CD4-positive, alpha-beta T cell treated with Interleukin-4 for 4 hours (primary cell): ENCODE measurements around the gene SYT6.

Experiments
- DNase-seq: peaks from one replicate; pipeline ENCODE4 v3.0.0-alpha.2; 2020

The SYT6 gene, protein sequence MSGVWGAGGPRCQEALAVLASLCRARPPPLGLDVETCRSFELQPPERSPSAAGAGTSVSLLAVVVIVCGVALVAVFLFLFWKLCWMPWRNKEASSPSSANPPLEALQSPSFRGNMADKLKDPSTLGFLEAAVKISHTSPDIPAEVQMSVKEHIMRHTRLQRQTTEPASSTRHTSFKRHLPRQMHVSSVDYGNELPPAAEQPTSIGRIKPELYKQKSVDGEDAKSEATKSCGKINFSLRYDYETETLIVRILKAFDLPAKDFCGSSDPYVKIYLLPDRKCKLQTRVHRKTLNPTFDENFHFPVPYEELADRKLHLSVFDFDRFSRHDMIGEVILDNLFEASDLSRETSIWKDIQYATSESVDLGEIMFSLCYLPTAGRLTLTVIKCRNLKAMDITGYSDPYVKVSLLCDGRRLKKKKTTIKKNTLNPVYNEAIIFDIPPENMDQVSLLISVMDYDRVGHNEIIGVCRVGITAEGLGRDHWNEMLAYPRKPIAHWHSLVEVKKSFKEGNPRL

DNA sequence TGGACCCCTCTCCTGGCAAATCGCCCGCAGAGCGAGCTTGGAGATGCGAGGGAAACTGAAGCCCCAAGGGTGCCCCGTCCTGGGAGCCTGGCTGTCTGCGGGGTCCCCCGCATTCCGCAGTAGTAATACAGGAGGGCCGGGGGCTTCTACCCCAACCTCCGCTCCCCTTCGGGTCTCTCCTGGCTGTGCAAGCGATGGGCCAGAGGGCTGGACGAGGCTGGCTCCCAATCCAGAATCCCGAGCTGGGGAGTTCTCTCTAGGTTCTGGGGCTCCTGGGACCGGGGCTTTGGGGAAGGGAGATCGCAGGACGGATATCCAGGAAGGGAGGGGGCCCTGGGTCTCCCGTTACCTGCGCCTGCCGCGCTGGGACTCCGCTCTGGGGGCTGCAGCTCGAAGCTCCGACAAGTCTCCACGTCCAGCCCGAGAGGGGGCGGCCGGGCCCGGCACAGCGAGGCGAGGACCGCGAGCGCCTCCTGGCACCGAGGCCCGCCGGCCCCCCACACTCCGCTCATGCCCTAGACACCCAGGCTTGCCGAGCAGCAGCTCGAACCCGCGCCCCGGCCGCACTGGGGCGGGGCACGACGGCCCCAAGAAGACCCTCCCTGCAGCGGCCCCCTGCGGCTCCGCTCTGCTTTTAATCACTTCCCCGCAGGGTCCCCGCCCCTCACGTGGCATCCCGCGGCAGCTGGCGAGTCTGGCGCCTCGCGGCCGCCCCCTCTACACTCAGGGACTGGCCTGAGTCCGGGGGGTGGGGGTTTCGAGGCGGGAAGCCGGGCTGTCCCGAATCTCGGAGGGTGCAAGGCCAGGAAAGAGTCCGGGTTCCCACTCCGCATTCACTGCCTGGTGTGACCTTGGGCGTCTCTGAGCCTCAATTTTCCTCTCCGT is at the start of gene SYT6:
Gene SYT6 (minus strand): TSS at position 609 of the 885 bp plus-strand sequence. CDS start 97 bp downstream, at position 512.
- no peak for DNase-seq

DNA sequence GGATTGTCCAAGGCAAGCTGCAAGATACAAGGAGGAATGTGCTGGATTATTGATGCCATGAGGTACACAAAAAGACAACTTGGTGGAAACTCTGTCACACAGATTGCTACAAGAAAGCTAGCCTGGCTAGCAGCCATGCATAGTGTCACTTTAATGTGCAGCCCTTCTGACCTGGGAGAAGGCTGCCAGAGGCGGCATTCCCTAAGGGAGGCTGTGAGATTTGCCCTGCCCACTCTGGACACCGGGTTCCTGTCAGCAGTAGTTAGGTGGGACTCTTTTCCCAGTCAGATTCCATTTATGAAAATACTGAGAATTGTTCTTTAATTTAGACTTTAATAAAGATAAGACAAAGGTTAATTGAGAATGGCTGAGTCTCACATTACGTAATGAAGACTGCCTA is 47.8 kb upstream of the SYT6 start:
- DNase-seq: no peak

DNA sequence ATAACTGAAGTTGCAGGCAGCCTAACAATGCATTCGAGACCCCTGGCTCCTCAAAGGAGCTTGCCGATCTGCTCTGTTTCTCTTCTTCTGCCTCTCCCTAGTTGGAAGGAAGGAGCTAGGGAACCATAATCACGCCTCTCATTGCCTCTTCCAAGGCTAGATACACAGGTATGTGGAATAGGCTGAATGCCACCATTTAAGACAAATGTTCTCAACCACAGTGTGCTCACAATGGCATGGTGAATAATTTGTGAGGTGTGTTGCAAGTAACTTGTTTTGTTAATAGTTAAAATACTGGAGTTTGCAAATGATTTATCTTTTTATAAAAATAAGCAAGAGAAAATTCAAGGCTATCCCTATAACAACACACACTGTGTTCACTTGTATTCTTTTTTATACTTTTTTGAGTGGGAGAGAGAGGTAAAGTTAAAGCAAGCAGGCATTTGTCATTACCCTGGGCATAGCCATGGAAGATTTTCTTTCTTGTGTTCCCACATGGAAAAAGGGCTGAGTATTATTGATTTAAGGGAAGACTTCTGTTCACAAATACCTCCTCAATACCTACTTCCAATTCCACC is 45.4 kb upstream of the SYT6 start:
- DNase-seq: no peak

DNA sequence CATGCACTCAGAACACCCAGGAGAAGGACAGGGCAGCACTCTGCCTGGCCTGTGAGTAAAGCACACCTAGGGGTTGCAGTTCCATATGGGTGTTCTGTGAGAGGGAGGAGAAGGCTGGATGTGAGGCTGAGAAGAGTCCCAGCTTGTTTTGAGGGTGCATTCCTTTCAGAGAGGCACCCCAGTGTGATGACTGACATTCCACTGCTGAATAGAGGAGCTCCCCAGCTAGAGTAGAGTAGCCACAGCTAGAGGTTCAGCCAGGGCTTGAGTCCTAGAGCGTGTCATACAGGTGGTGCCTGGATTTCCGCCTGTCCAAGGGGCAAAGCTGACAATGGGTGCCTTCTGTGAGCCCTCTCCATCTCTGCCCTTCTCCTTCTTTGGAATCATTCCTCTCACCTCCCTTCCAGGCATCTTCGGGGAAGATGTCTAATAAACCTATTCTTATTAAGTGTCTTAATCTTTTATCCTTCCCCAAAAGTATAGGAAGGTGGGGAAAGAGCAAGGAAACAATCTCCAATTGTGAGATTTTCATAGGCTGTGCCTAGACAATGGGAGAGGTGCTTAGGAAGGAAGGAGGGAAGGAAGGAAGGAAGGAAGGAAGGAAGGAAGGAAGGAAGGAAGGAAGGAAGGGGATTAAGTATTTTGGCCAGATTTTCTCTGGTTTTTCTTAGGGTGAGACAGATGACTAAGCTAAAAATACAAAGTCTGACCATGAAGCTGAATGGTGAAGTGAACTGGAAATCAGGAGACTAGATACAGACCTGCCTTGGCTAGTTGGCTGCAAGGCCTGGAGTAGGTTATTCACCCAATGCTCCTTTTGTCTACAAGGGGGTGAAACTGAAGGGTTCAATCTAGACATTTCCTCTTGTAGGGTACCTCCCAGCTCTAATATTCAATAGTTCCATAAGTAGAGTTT is 43.6 kb upstream of the SYT6 start:
- DNase-seq: no peak

DNA sequence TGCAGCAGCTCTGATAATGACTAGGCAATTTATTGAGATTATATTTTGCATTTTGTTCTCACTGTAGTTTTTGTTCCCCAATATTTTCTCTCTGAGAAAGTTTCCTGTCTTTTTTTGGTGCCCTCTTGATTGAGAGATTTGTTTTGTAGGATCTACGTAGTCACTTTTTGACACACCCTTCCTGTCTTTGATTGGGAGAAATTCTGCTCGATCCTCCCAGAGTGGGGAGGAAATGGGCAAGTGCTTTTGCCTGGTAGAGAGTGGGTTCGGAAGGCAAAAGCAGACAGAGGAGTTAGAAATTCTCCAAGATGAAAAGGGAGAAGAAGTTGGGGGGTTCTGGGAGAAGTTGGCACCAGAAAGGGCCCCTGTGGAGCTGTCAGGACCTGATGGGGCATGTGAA is 42.1 kb upstream of the SYT6 start:
- no peak for DNase-seq

DNA sequence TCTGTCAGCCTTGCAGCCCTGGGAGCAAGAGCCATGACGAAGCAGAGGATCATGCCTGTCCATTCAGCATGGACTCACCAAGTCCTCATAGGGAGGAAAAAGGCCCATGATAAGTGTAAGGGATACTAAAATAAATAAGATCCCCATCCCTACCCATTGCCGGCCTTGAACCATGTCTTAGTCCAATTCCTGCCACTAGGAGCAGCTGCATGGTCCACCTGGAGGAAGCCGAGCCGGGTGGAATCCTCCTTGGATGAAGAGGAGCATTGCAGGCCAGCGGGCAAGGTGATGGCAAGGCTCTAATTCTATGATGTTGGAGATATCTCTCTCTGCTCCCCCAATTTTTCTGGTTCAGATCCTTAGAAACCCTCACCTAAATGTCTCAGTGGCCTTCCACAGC is 38.7 kb upstream of the SYT6 start:
- DNase-seq: no peak

DNA sequence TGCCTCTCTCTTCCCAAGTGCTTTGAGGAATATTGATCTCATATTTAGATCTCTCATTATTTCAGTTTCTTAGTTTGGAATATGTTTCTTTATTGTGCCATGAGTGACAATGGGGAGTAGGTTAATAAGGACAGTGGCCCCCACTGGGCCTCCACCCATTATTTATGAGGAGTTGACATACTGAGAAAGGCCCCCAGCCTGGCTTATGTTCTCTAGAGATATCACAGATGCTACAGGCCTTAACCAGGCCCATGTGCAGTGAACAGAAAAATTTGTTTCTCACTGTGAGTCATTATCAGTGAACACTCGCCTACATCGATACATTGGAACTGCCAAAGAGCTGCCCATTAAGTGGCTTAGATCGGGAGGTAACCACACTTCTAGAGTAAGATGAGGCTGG is 35.7 kb upstream of the SYT6 start:
- no peak for DNase-seq

DNA sequence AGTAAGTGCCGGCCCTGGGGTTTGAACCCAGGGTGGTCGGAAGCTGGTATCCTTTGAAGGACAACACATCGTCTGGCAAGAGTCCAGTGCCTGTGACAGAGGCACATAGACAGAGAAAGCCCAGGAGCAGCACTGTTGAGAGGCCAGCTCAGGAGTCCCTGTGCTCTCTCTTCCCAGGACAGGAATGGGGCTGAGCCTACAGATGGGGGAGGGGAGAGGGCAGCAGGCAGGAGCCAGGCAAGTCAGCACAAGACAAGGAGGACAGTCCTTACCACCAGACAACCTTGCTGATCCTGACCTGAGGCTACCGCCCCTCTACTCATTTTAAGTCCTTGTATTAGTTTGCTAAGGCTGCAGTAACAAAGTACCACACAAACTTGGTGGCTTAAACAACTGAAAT is 27.7 kb upstream of the SYT6 start:
- no peak for DNase-seq

DNA sequence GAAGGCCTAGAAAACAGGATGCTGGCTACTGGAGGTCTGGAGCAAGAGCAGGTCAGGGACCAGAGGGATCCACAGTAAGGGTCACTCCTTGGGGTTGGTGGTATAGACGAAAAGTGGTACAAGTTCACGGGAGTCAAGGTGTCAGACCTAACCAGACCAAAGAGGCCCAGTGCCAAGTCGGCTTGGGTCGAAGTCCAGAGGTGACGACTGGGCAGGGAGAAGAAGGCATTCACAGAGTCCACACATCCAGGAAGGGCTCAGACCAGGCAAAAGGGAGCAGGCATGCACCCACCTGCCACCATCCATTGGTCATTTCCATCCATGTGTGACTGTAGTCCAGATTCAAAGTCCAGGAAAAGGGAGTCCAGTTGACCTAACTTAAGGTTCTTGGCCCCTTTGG is 27.1 kb upstream of the SYT6 start:
- DNase-seq: no peak

DNA sequence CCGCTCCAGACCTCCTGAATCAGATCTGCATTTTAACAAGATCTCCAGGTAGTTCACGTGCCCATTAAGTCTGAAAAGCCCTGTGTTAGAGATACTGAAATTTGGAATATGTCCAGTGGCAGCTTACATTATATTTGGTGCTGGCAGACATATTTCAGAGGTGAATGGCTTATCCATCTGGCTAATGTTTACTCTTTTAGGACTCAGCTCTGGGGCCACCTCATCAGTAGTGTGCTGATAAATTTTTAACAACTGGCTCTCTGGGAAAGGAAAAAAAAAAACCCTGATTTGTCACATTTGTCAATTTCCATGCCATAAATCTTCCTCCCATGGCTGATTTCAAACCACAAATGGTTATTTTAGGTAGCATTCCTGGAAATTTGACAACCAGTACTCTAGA is 25.3 kb upstream of the SYT6 start:
- no peak for DNase-seq

DNA sequence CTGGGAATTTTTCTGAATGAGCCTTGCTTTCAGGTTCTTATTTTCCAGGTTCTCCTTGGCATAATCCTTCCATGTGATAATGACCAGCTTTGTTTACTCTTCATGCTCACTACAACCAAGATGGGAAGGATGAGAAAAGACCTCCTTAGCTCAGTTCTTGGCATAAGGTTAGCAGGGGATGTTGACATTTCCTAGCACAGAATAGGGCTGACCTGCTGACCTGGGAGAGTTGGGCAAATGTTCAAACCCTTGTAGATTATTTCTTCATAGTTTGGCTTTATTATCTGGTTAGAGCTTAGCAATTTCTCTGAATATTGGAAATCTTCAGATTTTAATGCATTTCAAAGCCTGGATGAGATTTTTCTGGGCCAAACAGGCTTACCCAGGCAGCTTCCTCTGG is 23.6 kb upstream of the SYT6 start:
- DNase-seq: no peak

DNA sequence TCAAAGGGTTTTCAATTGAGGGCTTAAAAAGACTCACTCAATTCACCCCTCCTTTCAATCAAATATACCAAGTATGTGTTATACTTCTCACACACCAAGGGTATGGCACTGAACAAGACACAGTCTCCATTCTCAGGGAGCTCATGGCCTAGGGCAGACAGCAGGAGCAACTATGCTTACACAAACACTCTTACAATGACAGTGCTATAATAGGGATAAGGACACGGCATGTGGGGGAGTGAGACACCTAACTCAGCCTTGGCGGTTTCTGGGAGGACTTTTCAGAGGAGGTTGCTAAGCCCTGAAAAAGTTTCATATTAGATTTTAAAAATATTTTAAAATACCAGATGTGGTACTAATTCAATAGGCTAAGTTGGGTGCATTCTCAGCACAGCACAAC is 22.7 kb upstream of the SYT6 start:
- no peak for DNase-seq

DNA sequence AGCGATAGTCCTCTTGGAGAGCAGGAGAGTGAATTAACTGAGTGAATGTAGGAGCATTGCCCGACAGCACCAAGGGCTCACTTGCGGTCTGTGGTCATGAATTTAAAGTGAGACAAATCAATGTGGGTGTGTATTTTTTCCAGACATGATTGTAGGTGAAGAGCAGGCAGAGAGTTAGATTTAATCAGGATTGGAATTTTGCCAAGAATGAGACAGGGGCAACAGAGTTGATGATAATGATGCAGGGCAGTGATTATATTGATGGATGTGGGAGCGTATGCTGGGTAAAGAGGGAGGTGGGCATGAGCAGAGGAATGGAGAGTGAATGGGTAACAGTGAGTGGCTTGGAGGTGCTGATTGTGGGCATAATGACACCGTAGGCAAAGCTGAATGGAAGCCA is 20.0 kb upstream of the SYT6 start:
- no peak for DNase-seq

DNA sequence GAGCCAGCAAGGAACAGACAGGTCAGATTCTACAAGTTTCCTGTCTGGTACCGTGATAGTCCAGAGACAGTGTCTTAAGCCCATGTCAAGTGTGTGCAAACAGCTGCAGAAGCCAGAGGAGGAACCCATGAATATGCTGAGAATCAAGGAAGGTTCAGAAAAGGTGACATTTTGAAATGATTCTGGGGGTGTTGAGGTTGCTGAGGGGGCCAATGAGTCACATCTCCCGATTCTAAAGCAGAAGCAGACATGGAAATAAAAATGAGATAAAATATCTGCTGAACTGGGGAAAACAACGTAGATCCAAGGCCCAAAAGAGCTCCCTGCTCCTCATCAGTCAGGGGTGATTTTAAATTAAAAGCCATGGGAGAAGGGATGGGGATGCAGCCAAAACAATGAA is 15.8 kb upstream of the SYT6 start:
- DNase-seq: no peak

DNA sequence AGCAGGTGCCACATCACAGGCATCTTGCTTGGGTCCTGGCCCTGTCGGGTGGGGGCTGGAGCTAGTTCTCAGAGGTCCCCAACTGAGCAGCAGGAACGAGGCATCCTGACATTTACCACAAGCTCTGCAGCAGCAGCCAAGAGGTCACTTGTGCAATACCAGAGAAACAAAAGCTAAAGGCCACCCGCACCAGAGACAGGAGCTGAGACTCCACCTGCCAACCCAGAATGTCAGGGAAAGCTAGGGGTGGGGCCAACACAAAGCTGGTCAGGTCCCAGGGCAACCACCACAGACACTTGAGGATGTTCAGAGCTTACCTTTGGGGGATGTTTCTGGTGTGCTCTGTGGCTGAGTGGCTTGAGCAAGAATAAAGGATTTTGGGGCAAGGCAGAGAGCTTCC is 13.6 kb upstream of the SYT6 start:
- DNase-seq: no peak

DNA sequence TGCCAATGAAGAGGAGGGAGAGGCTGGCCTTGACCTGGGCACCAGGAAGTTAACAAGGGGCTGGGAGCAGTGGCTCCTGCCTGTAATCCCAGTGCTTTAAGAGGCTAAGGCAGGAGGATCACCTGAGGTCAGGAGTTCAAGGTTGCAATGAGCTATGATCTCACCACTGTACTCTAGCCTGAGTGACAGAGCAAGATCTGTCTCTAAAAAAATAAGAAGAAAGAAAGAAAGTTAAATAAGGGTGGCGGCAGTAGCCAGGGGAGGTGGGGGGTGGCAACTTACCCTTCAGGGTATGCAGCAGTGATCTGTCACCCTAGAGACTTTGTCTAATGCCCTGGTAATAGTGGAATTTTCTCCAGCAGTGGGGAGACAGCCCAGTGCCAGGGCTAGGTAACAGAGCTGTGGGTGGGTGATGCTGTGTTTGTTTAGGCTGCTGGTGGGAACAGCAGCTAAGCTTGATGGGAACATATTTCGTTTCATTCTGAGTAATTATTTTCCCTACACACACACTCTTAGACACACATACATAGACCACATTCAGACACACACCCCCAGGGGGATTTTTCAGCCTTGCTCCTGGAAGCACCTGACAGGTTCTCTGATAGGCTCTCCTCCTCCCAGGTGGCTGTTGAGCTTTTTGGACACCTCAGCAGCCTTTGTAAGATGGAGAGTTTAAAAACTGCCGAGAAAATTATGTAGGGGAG is 11.3 kb upstream of the SYT6 start:
- DNase-seq: no peak

DNA sequence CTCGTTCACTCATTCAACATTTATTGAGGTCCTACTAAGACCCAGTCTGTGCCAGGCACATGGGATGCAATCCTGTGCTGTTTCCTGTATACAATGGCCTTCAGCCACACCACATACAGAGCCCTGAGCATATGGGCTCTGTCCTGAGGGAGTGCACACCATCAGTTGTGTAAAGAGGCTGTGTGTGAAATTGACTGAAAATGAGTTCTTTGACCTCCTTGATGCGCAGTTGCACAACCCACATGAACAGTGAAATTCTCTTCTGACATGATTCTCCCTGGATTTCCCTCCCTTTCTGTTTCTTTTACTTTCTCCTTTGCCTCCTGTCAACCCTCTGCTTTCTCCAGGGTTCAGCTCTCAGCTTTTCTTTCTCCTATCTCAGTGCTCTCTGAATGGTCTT is 6.3 kb upstream of the SYT6 start:
- no peak for DNase-seq

DNA sequence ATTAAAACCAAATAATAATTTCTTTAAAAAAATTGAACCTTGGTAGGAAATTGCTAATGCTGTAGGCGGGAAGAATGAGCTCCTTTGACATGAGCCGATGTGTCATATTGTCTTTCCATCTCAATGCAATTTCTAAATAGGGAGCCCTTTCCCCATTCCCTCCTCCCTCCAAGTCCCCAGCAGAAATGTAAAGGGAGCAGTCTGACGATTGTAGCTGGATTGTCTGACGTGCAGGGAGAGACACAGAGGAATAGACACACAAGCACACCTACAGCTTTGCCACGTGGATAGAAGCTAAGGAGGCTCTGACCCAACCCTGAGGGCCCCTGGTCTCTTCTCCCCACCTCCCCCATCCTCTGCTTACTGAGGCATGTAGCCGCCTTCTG is 3.6 kb upstream of the SYT6 start:
- DNase-seq: no peak

DNA sequence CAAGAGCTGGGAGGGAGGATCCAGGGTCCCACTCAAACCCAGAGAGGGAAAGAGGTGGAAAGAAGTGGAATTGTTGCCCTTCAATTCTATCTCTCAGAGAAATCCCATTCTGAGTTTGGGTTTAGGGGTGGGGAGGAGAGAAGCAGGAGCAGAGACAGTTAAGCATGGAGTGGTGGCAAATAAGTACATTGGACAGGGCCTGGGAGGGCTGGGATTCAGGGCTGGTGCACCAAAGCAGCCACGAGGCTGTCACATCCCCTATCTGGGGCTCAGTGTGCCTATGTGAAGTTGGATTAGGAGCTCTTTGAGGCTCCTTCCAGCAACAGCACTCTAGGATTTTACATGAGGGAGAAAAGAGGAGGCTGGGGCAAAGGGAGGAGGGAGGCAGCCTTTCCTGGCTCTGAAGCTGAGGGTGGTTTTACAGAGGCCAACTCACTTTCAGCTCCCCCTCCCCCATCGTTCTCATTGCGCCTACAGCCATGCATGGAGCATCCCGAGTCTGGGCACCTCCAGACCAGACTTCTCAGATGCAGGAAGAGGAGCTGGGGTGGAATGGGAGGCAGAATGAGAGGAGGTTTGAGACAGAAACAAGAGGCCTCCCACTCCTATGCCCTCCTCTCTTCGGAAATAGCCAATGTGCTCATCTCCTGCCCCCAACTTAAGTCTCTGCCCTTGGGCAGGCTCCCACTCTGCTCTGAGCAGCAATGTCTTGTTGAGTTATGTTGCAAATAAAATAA is 3.0 kb upstream of the SYT6 start:
- DNase-seq: no peak

DNA sequence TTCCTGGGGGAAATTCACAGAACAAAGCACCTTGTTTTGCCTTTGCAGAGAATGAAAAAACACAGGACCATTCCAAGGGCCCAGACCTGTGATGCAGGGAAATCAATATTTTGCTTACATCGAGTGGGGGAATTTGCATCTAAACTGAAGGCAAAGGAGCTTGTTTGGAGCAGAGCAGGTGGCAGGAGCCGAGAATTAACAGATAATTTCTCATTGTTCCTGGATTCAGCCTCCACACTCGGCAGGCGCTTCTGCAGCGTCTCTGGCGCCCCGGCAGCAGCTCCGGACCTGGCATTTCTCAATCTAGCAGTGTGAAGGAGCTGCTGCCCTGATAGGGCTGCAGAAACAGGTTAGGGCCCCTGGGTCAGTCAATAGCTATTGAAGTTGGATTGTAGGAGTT is 2.0 kb upstream of the SYT6 start:
- DNase-seq: no peak

DNA sequence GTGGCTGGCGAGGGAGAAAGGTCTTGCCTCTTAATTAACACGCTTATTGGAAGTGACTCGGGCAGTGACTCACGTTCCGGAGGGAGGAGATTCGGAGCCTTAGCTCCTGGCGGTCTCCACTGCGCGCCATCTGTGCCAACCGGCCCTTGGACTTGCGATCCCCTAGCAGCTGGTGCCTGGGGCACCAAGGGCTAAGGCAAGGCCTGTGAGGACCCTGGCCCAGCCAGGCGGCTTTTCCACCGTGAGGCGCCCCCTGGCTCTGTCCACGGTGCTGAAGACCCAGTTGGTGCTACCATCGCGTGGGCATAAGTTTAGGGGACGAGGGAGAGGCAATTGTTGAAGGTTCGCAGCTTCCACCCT is 1.3 kb upstream of the SYT6 start:
- DNase-seq: no peak
